ENCODE measurements around the gene MAF.

DNA sequence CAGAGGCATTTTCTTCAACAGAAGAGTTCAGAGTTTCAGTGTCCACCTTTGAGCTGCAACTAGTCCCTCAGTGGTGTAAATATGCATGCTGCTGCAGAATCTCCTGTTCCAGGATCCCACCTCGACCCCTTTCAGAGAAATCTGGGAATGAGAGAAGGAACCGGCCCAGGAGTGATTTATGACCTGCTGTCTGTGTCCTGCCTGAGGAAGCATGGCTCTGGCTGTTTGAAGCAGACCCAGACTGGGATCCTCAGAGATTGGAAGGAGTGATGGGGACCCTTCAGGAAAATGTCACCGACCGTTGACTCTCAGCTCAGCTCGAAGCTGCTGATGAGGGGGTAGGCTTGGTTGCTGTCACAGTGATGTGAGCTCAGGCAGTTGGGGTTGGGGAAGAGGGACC, 8.4 kb upstream of the MAF start:
- TF ChIP-seq PHF21A (CRISPR knock-in tag; IDR thresholded peaks at IDR 0.05) (no peak), CHD2 (IDR thresholded peaks at IDR 0.05; ENCODE audit: low read depth, low read length) (no peak), MYC (CRISPR knock-in tag; IDR thresholded peaks at IDR 0.05; ENCODE audit: borderline replicate concordance) (no peak), RBM39 (IDR thresholded peaks at IDR 0.05; ENCODE audit: low read depth, low read length, poor library complexity, severe bottlenecking) (no peak), ZNF335 (CRISPR knock-in tag; IDR thresholded peaks at IDR 0.05) (no peak), TMF1 (CRISPR knock-in tag; IDR thresholded peaks at IDR 0.05; ENCODE audit: low read depth) (no peak), FOXA1 (IDR thresholded peaks at IDR 0.05) (no peak), FOXA1 (CRISPR knock-in tag; IDR thresholded peaks at IDR 0.05) (no peak), ZNF792 (CRISPR knock-in tag; IDR thresholded peaks at IDR 0.05) (no peak), MAFK (conservative IDR thresholded peaks at IDR 0.05 in 1 of 2, IDR thresholded peaks at IDR 0.05 in 1 of 2; ENCODE audit: low read length in 2 of 2) (no peak), ZBTB1 (CRISPR knock-in tag; IDR thresholded peaks at IDR 0.05; ENCODE audit: borderline replicate concordance) (no peak), HOXA3 (CRISPR knock-in tag; IDR thresholded peaks at IDR 0.05) (no peak)
- TF ChIP-seq, protein P1, sequence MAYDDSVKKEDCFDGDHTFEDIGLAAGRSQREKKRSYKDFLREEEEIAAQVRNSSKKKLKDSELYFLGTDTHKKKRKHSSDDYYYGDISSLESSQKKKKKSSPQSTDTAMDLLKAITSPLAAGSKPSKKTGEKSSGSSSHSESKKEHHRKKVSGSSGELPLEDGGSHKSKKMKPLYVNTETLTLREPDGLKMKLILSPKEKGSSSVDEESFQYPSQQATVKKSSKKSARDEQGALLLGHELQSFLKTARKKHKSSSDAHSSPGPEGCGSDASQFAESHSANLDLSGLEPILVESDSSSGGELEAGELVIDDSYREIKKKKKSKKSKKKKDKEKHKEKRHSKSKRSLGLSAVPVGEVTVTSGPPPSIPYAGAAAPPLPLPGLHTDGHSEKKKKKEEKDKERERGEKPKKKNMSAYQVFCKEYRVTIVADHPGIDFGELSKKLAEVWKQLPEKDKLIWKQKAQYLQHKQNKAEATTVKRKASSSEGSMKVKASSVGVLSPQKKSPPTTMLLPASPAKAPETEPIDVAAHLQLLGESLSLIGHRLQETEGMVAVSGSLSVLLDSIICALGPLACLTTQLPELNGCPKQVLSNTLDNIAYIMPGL (CRISPR knock-in tag; IDR thresholded peaks at IDR 0.05; ENCODE audit: borderline replicate concordance in 1 of 2, low read depth in 1 of 2), result no peak
- TF ChIP-seq, protein P2, sequence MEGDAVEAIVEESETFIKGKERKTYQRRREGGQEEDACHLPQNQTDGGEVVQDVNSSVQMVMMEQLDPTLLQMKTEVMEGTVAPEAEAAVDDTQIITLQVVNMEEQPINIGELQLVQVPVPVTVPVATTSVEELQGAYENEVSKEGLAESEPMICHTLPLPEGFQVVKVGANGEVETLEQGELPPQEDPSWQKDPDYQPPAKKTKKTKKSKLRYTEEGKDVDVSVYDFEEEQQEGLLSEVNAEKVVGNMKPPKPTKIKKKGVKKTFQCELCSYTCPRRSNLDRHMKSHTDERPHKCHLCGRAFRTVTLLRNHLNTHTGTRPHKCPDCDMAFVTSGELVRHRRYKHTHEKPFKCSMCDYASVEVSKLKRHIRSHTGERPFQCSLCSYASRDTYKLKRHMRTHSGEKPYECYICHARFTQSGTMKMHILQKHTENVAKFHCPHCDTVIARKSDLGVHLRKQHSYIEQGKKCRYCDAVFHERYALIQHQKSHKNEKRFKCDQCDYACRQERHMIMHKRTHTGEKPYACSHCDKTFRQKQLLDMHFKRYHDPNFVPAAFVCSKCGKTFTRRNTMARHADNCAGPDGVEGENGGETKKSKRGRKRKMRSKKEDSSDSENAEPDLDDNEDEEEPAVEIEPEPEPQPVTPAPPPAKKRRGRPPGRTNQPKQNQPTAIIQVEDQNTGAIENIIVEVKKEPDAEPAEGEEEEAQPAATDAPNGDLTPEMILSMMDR (CRISPR knock-in tag; IDR thresholded peaks at IDR 0.05), result no peak
- TF ChIP-seq, protein P3, sequence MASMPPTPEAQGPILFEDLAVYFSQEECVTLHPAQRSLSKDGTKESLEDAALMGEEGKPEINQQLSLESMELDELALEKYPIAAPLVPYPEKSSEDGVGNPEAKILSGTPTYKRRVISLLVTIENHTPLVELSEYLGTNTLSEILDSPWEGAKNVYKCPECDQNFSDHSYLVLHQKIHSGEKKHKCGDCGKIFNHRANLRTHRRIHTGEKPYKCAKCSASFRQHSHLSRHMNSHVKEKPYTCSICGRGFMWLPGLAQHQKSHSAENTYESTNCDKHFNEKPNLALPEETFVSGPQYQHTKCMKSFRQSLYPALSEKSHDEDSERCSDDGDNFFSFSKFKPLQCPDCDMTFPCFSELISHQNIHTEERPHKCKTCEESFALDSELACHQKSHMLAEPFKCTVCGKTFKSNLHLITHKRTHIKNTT (CRISPR knock-in tag; IDR thresholded peaks at IDR 0.05), result no peak
